Activated T-helper 1 cell treated with anti-CD3 and anti-CD28 coated beads, Interleukin-12 subunit alpha, Interleukin-12 subunit beta, Interleukin-2, Interleukin-4 antibody, amounts not matched to agents 30 ng/mL and 10 ng/mL and 1 ng/mL, durations not matched to agents 14 hours and 24 hours and 36 hours (primary cell): Measurements from ENCODE around the gene GPRC5B. TPM values are rescaled to one million over a fixed set of nuclear protein-coding genes. Genes with fewer than 3 reads are reported as not detected.

Source experiments
- DNase-seq: peaks from one replicate; pipeline ENCODE4 v3.0.0; 2021; ENCODE audit warnings: low spot score
- H3K27ac Mint-ChIP-seq: one replicate; pipeline ENCODE4 v1.8.0; 2021; ENCODE audit warnings: mild to moderate bottlenecking, mixed read lengths
- H3K27me3 Mint-ChIP-seq: one replicate; pipeline ENCODE4 v1.8.0; 2022; ENCODE audit warnings: mild to moderate bottlenecking, moderate library complexity, mixed read lengths; ENCODE audit not compliant: insufficient read depth
- H3K36me3 Mint-ChIP-seq: one replicate; pipeline ENCODE4 v1.8.0; 2021; ENCODE audit warnings: low read depth, mixed read lengths
- H3K4me1 Mint-ChIP-seq: one replicate; pipeline ENCODE4 v1.8.0; 2021; ENCODE audit warnings: low read depth, mixed read lengths
- H3K4me3 Mint-ChIP-seq: one replicate; pipeline ENCODE4 v1.8.0; 2021; ENCODE audit warnings: mild to moderate bottlenecking, moderate library complexity, mixed read lengths
- H3K9me3 Mint-ChIP-seq: one replicate; pipeline ENCODE4 v1.8.0; 2021; ENCODE audit warnings: mixed read lengths
- intact Hi-C: fragments of 100-400 bp; cut with micrococcal nuclease; formaldehyde crosslinking; loops from one replicate; pipeline ENCODE4 v1.15.1; 2024
- total RNA-seq: library from RNA; stranded (reverse); gene quantifications from 2 replicates; pipeline ENCODE4 v1.2.3, GENCODE V29; 2022

Gene GPRC5B
- total RNA-seq, 1 donor from 2014 or later: not detected

DNA sequence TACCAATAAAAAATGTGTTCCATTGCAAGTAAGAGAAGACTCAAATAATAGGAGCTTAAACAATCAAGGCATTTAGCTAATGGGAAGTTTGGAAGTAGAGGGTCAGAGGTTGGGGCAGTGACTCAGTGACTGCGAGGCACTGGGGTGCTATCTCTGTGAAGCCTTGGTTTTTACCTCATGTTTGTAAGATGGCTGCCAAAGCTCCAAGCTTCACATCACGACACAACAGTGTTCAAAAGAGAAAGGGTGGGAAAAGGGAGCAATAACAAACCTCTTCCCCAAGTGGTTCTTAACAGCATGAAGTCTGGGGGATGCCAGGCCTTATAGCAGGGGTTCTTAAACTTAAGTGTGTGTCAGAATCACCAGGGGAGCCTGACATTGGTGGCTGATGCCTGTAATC lies 26.6 kb upstream of the GPRC5B start:
- peaks cover 13% of the 10 kb centered on the region for H3K4me1 Mint-ChIP-seq
- peaks cover 7% of the 10 kb centered on the region for H3K27me3 Mint-ChIP-seq
- intact Hi-C loops: no loop called here
- H3K27ac Mint-ChIP-seq: no peak overlapping the region
- no peak for DNase-seq
- H3K9me3 Mint-ChIP-seq: no peaks in the 10 kb centered on the region
- no peaks in the 10 kb centered on the region for H3K36me3 Mint-ChIP-seq
- H3K4me3 Mint-ChIP-seq: no peak overlapping the region

DNA sequence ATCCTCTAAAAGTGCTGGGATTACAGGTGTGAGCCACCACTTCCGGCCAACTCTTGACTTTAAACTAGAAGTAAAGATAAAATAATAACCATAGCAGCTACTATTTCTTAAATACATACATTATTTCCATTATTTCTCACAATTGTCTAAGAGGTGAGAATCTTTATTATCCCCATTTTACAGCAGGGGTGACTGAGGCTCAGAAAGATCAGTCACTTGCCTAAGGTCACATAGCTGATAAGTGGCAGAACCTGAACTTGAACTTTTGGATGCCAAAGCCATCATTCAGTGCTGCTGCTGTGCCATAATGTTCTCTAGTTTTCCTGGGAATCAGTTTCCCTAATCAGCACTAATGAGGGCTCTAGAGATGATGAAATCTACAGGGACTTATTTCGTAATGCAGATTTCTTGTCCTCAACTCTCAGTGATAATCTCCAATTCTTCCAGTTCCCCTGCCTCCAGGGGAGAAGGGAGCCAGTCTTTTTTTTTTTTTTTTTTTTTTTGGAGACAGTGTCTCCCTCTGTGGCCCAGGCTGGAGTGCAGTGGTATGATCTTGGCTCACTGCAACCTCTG lies 25.2 kb upstream of the GPRC5B start:
- intact Hi-C loops: no loop called here
- DNase-seq: no peak
- Mint-ChIP-seq H3K27ac (no peak overlapping the region), H3K27me3 (peaks cover 7% of the 10 kb centered on the region), H3K9me3 (no peaks in the 10 kb centered on the region), H3K36me3 (no peaks in the 10 kb centered on the region), H3K4me1 (peaks cover 13% of the 10 kb centered on the region), H3K4me3 (no peak overlapping the region)

DNA sequence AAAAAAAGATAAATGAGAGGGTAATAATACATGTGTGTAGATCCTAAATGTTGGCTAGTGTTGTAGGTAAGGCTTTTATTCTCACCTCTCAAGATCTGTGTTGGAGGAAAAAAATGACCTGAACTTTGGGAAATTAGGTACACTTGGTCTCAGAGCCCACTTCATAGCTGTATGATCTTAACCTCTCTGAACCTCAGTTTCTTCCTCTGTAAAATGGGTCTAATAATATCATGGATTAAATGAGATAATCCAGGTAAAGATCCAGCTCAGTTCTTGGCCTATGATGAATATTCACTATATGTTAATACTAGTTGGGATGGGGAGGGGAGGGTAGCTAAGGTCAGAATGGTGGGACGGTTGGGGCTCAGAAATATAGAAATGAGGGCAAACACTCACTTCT lies 24.3 kb upstream of the GPRC5B start:
- H3K36me3 Mint-ChIP-seq: no peaks in the 10 kb centered on the region
- intact Hi-C loops: no loop called here

GRCh38 chr16:19907161-19907992 lies 22.7 kb upstream of the GPRC5B start:
- no peaks in the 10 kb centered on the region for H3K9me3 Mint-ChIP-seq
- H3K4me3 Mint-ChIP-seq: peak overlapping the region; percentile 39
- peaks cover 3% of the 10 kb centered on the region for H3K27me3 Mint-ChIP-seq
- intact Hi-C loops: loop anchor here (1.0 kb wide), 1 partner anchor 478 kb away; no protein-coding TSS in a partner anchor
- H3K27ac Mint-ChIP-seq: no peak overlapping the region
- peak; percentile 54 for DNase-seq
- H3K36me3 Mint-ChIP-seq: no peaks in the 10 kb centered on the region
- H3K4me1 Mint-ChIP-seq: peaks cover 13% of the 10 kb centered on the region

More for the DNA sequence above, 24.3 kb upstream of the GPRC5B start:
- H3K4me1 Mint-ChIP-seq: peaks cover 13% of the 10 kb centered on the region
- H3K9me3 Mint-ChIP-seq: no peaks in the 10 kb centered on the region
- H3K4me3 Mint-ChIP-seq: no peak overlapping the region
- no peak overlapping the region for H3K27ac Mint-ChIP-seq
- peaks cover 8% of the 10 kb centered on the region for H3K27me3 Mint-ChIP-seq
- DNase-seq: no peak

DNA sequence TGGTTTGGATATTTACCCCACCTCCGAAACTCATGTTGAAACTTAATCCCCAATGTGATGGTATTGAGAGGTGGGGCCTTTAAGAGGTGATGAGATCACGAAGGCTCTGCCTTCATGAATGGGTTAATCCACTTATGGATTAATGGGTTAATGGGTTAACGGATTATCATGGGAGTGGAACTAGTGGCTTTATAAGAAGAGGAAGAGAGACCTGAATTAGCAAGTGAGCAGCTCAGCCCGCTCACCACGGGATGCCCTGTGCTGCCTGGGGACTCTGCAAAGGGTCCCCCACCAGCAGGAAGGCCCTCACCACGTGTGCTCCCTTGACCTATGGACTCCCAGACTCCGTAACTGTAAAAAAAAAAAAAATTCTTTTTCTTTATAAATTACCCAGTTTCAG lies 16.5 kb upstream of the GPRC5B start:
- H3K4me1 Mint-ChIP-seq: no peaks in the 10 kb centered on the region
- no peaks in the 10 kb centered on the region for H3K9me3 Mint-ChIP-seq
- peaks cover 4% of the 10 kb centered on the region for H3K27me3 Mint-ChIP-seq
- intact Hi-C loops: no loop called here
- H3K4me3 Mint-ChIP-seq: no peak overlapping the region
- DNase-seq: no peak
- no peak overlapping the region for H3K27ac Mint-ChIP-seq
- H3K36me3 Mint-ChIP-seq: no peaks in the 10 kb centered on the region

GRCh38 chr16:19899605-19899955 lies 14.9 kb upstream of the GPRC5B start:
- peaks cover 2% of the 10 kb centered on the region for H3K27me3 Mint-ChIP-seq
- H3K36me3 Mint-ChIP-seq: no peaks in the 10 kb centered on the region
- H3K27ac Mint-ChIP-seq: no peak overlapping the region
- no peaks in the 10 kb centered on the region for H3K9me3 Mint-ChIP-seq
- no peak for DNase-seq
- intact Hi-C loops: no loop called here
- H3K4me1 Mint-ChIP-seq: no peaks in the 10 kb centered on the region
- no peak overlapping the region for H3K4me3 Mint-ChIP-seq

- Mint-ChIP-seq H3K4me3 (no peak overlapping the region), H3K27me3 (peaks cover 2% of the 10 kb centered on the region), H3K27ac (no peak overlapping the region), H3K36me3 (no peaks in the 10 kb centered on the region), H3K4me1 (no peaks in the 10 kb centered on the region), H3K9me3 (no peaks in the 10 kb centered on the region)
- DNase-seq: peak; percentile 17
- intact Hi-C loops: no loop called here
These were observed 14.4 kb upstream of the GPRC5B start for GRCh38 chr16:19898924-19899604.

GRCh38 chr16:19898166-19898565 lies 13.5 kb upstream of the GPRC5B start:
- Mint-ChIP-seq H3K27ac (no peak overlapping the region), H3K27me3 (peaks cover 2% of the 10 kb centered on the region), H3K4me3 (no peak overlapping the region), H3K4me1 (no peaks in the 10 kb centered on the region), H3K36me3 (no peaks in the 10 kb centered on the region), H3K9me3 (no peaks in the 10 kb centered on the region)
- no peak for DNase-seq
- intact Hi-C loops: no loop called here

DNA sequence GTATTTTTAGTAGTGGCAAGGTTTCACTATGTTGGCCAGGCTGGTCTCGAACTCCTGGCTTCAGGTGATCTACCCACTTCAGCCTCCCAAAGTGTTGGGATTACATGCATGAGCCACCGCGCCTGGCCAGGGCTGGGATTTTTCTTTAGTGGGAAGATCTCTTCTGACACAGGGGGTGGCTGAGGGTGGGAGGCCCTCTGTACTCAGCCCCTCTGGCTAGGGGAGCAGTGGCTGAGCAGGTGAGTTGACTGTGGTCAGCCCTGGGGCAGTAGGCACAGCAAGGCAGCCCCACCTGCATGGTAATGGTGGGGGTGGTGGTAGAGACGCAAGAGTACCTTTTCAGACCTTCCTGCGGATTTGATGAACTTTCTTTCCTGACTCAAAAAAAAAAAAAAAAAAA lies 12.3 kb upstream of the GPRC5B start:
- Mint-ChIP-seq H3K4me3 (no peak overlapping the region), H3K36me3 (no peaks in the 10 kb centered on the region), H3K27me3 (peaks cover 3% of the 10 kb centered on the region), H3K27ac (no peak overlapping the region), H3K9me3 (no peaks in the 10 kb centered on the region), H3K4me1 (no peaks in the 10 kb centered on the region)
- no peak for DNase-seq
- intact Hi-C loops: no loop called here

DNA sequence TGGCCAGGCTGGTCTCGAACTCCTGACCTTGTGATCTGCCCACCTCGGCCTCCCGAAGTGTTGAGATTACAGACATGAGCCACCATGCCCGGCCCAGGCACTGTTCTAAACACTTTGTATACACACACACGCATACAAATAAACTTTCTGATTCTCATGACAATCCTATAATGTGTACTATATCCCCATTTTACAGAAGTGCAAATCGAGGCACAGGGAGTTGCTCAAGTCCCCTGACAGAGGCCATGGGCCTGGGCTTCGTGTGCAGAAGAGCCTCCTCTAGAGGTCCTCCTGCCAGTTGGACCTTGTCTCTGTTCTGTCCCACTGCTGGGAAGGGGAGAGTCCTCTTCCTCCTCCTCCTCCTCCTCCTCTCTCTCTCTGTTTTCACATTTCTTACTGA lies 9.9 kb upstream of the GPRC5B start:
- Mint-ChIP-seq H3K9me3 (no peaks in the 10 kb centered on the region), H3K36me3 (no peaks in the 10 kb centered on the region), H3K4me3 (no peak overlapping the region), H3K27me3 (peaks cover 3% of the 10 kb centered on the region), H3K27ac (no peak overlapping the region), H3K4me1 (no peaks in the 10 kb centered on the region)
- intact Hi-C loops: no loop called here
- no peak for DNase-seq

- Mint-ChIP-seq H3K4me1 (no peaks in the 10 kb centered on the region), H3K27me3 (peaks cover 2% of the 10 kb centered on the region), H3K27ac (no peak overlapping the region), H3K4me3 (no peak overlapping the region), H3K9me3 (no peaks in the 10 kb centered on the region), H3K36me3 (no peaks in the 10 kb centered on the region)
- no peak for DNase-seq
- intact Hi-C loops: no loop called here
These were observed 8.3 kb upstream of the GPRC5B start for GRCh38 chr16:19892902-19893301.

GRCh38 chr16:19890901-19891300 lies 6.3 kb upstream of the GPRC5B start:
- H3K4me1 Mint-ChIP-seq: peaks cover 8% of the 10 kb centered on the region
- no peaks in the 10 kb centered on the region for H3K9me3 Mint-ChIP-seq
- H3K27me3 Mint-ChIP-seq: peaks cover 5% of the 10 kb centered on the region
- H3K36me3 Mint-ChIP-seq: no peaks in the 10 kb centered on the region
- intact Hi-C loops: no loop called here
- DNase-seq: no peak
- H3K27ac Mint-ChIP-seq: no peak overlapping the region
- no peak overlapping the region for H3K4me3 Mint-ChIP-seq

- H3K27me3 Mint-ChIP-seq: peaks cover 18% of the 10 kb centered on the region
- H3K27ac Mint-ChIP-seq: no peak overlapping the region
- H3K36me3 Mint-ChIP-seq: no peaks in the 10 kb centered on the region
- H3K9me3 Mint-ChIP-seq: no peaks in the 10 kb centered on the region
- H3K4me1 Mint-ChIP-seq: peaks cover 16% of the 10 kb centered on the region
- H3K4me3 Mint-ChIP-seq: no peak overlapping the region
- intact Hi-C loops: loop anchor here (5.0 kb wide), 2 partner anchors 192 to 502 kb away; no protein-coding TSS in a partner anchor
- DNase-seq: no peak
These were observed 4.2 kb upstream of the GPRC5B start for GRCh38 chr16:19888834-19889233.
